PC-9 (cell line): Measurements from ENCODE around the gene SDCCAG8. TPM values are rescaled to one million over a fixed set of nuclear protein-coding genes. Genes with fewer than 3 reads are reported as not detected.

Source experiments
- BruUV-seq: library from RNA; stranded (reverse); fragments of 400-500 nt; replicated peaks from 2 replicates; lab custom pipeline; 2021; lab: Mats Ljungman, UMichigan
- CTCF ChIA-PET: fragments of 300-600 bp; sonication (Branson Sonifier 250); formaldehyde crosslinking; loops from one replicate; lab custom pipeline; 2022; ENCODE audit warnings: antibody characterized with exemption; lab: Charles Lee
- POLR2A ChIA-PET: fragments of 300-600 bp; sonication (Branson Sonifier 250); formaldehyde crosslinking; loops from one replicate; lab custom pipeline; 2022; ENCODE audit warnings: antibody characterized with exemption; ENCODE audit not compliant: unreplicated experiment; lab: Charles Lee
- DNase-seq, 2 experiments: peaks; one replicate each; pipeline versions ENCODE4 v3.0.0 to v3.0.0-alpha.2; 2015 to 2022; ENCODE audit warnings: mixed read lengths in 1 of 2
- H2AFZ ChIP-seq: fragments of 200-600 bp; sonication (generic); 2 replicates; pipeline ENCODE4 v1.8.1; 2017; ENCODE audit warnings: antibody characterized with exemption
- H3F3A ChIP-seq: fragments of 200-600 bp; sonication (generic); 2 replicates; pipeline ENCODE4 v1.8.1; 2017; ENCODE audit warnings: antibody characterized with exemption, mild to moderate bottlenecking, low read depth; ENCODE audit not compliant: insufficient read depth
- H3K27ac ChIP-seq: fragments of 200-600 bp; sonication (generic); 2 replicates; pipeline ENCODE4 v1.6.1; 2016; ENCODE audit warnings: mixed run types
- H3K27me3 ChIP-seq: fragments of 200-600 bp; sonication (generic); 2 replicates; pipeline ENCODE4 v1.6.1; 2016; ENCODE audit warnings: low read depth, mixed run types; ENCODE audit not compliant: insufficient read depth
- H3K36me3 ChIP-seq: fragments of 200-600 bp; sonication (generic); 2 replicates; pipeline ENCODE4 v1.6.1; 2016; ENCODE audit warnings: low read depth, mixed run types
- H3K4me1 ChIP-seq: fragments of 200-600 bp; sonication (generic); replicated peaks from 2 replicates; pipeline ENCODE4 v1.6.1; 2016; ENCODE audit warnings: mixed run types; ENCODE audit not compliant: insufficient read depth
- H3K4me2 ChIP-seq: fragments of 200-600 bp; sonication (generic); 2 replicates; pipeline ENCODE4 v1.6.1; 2017; ENCODE audit warnings: mixed run types
- H3K4me3 ChIP-seq: fragments of 200-600 bp; sonication (generic); 2 replicates; pipeline ENCODE4 v1.6.1; 2016; ENCODE audit warnings: mixed run types
- H3K79me2 ChIP-seq: fragments of 200-600 bp; sonication (generic); 2 replicates; pipeline ENCODE4 v1.6.1; 2017; ENCODE audit warnings: low read depth, mixed run types
- H3K9me2 ChIP-seq: fragments of 200-600 bp; sonication (generic); 2 replicates; pipeline ENCODE4 v1.8.1; 2017; ENCODE audit warnings: mild to moderate bottlenecking; ENCODE audit not compliant: insufficient read depth
- H3K9me3 ChIP-seq: fragments of 200-600 bp; sonication (generic); 2 replicates; pipeline ENCODE4 v1.8.1; 2016; ENCODE audit warnings: low read depth; ENCODE audit not compliant: insufficient read depth
- H4K20me1 ChIP-seq: fragments of 200-600 bp; sonication (generic); 2 replicates; pipeline ENCODE4 v1.8.1; 2017; ENCODE audit not compliant: insufficient read depth
- CTCF ChIP-seq: fragments of 200-600 bp; sonication (generic); conservative IDR thresholded peaks from 2 replicates; pipeline ENCODE4 v1.6.1; 2017; ENCODE audit warnings: mixed run types, antibody characterized with exemption, mild to moderate bottlenecking, moderate library complexity
- EZH2 ChIP-seq: fragments of 200-600 bp; sonication (generic); IDR thresholded peaks from 2 replicates; pipeline ENCODE4 v1.8.0; 2017; ENCODE audit warnings: antibody characterized with exemption, low read depth
- intact Hi-C: fragments of 100-400 bp; cut with micrococcal nuclease; formaldehyde crosslinking; loops from one replicate; pipeline ENCODE4 v1.10.0; 2022; ENCODE audit not compliant: unreplicated experiment
- total RNA-seq: library from RNA; stranded (reverse); gene quantifications from 2 replicates; pipeline ENCODE4 v1.2.3, GENCODE V29; 2021

Gene SDCCAG8
- total RNA-seq, 1 experiment from 2014 or later = 22.7 TPM

GRCh38 chr1:243374412-243374811, 118.6 kb downstream of the SDCCAG8 start:
- no peaks in the 10 kb centered on the region for H3K79me2 ChIP-seq
- POLR2A ChIA-PET = no interaction called here
- no peaks in the 10 kb centered on the region for H3K27me3 ChIP-seq
- H3F3A ChIP-seq = no peaks in the 10 kb centered on the region
- DNase-seq = no peak
- BruUV-seq = no TSS peak
- TF ChIP-seq CTCF (no peak), EZH2 (no peak)
- no peaks in the 10 kb centered on the region for H3K9me2 ChIP-seq
- H3K4me2 ChIP-seq = no peak overlapping the region
- H3K4me1 ChIP-seq = no peaks in the 10 kb centered on the region
- H3K36me3 ChIP-seq = no peaks in the 10 kb centered on the region
- CTCF ChIA-PET = no interaction called here
- intact Hi-C loops = no loop called here
- H3K9me3 ChIP-seq = 0 out of 2 replicates have a peak, but pooled peaks cover 16% of the 10 kb centered on the region
- no peak overlapping the region for H2AFZ ChIP-seq
- H3K27ac ChIP-seq = no peak overlapping the region
- H3K4me3 ChIP-seq = no peak overlapping the region
- H4K20me1 ChIP-seq = no peaks in the 10 kb centered on the region

GRCh38 chr1:243375596-243375995, 119.8 kb downstream of the SDCCAG8 start:
- no TSS peak for BruUV-seq
- H3K9me2 ChIP-seq = no peaks in the 10 kb centered on the region
- no peaks in the 10 kb centered on the region for H3K36me3 ChIP-seq
- H3K4me3 ChIP-seq = no peak overlapping the region
- H3F3A ChIP-seq = no peaks in the 10 kb centered on the region; the same call in 1 of the 2 replicates
- POLR2A ChIA-PET = no interaction called here
- 0 out of 2 replicates have a peak, but pooled peaks cover 16% of the 10 kb centered on the region for H3K9me3 ChIP-seq
- no peak overlapping the region for H3K27ac ChIP-seq
- H4K20me1 ChIP-seq = no peaks in the 10 kb centered on the region
- H2AFZ ChIP-seq = no peak overlapping the region
- no peak overlapping the region for H3K4me2 ChIP-seq
- no peaks in the 10 kb centered on the region for H3K79me2 ChIP-seq
- H3K4me1 ChIP-seq = no peaks in the 10 kb centered on the region
- CTCF ChIA-PET = no interaction called here
- intact Hi-C loops = no loop called here
- DNase-seq = no peak
- H3K27me3 ChIP-seq = no peaks in the 10 kb centered on the region
- TF ChIP-seq CTCF (no peak), EZH2 (no peak)

- H4K20me1 ChIP-seq = no peaks in the 10 kb centered on the region
- DNase-seq = no peak
- no TSS peak for BruUV-seq
- 0 out of 2 replicates have a peak, but pooled peaks cover 2% of the 10 kb centered on the region for H3K36me3 ChIP-seq
- no peak overlapping the region for H3K27ac ChIP-seq
- no peaks in the 10 kb centered on the region for H3K9me2 ChIP-seq
- H2AFZ ChIP-seq = no peak overlapping the region
- intact Hi-C loops = no loop called here
- H3F3A ChIP-seq = no peaks in the 10 kb centered on the region; the same call in 1 of the 2 replicates
- TF ChIP-seq EZH2 (no peak), CTCF (no peak)
- H3K27me3 ChIP-seq = no peaks in the 10 kb centered on the region
- no peak overlapping the region for H3K4me2 ChIP-seq
- H3K4me1 ChIP-seq = no peaks in the 10 kb centered on the region
- ChIA-PET POLR2A (no interaction called here), CTCF (interaction anchor here (0.6 kb wide), 1 partner anchor 173 kb away, joined by 3 read pairs; no protein-coding TSS in a partner anchor)
- H3K79me2 ChIP-seq = no peaks in the 10 kb centered on the region
- H3K4me3 ChIP-seq = no peak overlapping the region
- 0 out of 2 replicates have a peak, but pooled peaks cover 9% of the 10 kb centered on the region for H3K9me3 ChIP-seq
Observed at GRCh38 chr1:243378669-243379068, 122.8 kb downstream of the SDCCAG8 start.
